Transverse colon (tissue), 3 donors: ENCODE results near the gene UGT2B17.

Experiments
- CTCF ChIP-seq, 5 experiments: fragments of 200-600 bp in 3 of 5; fragments of 450-650 bp in 2 of 5; sonication (generic) in 3 of 5; IDR thresholded peaks; 1 replicate in 2 of 5; 2 replicates in 3 of 5; pipeline ENCODE4 v1.5.1; 2016 to 2017; ENCODE audit warnings: antibody characterized with exemption in 5 of 5, inconsistent platforms in 3 of 5, mild to moderate bottlenecking in 2 of 5, moderate library complexity in 1 of 5
- EP300 ChIP-seq: sonication (generic); formaldehyde crosslinking; IDR thresholded peaks from one replicate; pipeline ENCODE4 v1.6.1; 2017; ENCODE audit warnings: antibody characterized with exemption, low read depth
- POLR2A ChIP-seq: fragments of 450-650 bp; IDR thresholded peaks from one replicate; pipeline ENCODE4 v1.6.1; 2016; ENCODE audit warnings: antibody characterized with exemption, mild to moderate bottlenecking, moderate library complexity

- TF ChIP-seq CTCF (IDR thresholded peaks at IDR 0.05), result no peak
- no peak for TF ChIP-seq EP300
- no peak for TF ChIP-seq POLR2A
Measured at GRCh38 chr4:68617003-68617698, 41.0 kb upstream of the UGT2B17 start.
